Measurements from ENCODE around the gene TIMP3.

DNA sequence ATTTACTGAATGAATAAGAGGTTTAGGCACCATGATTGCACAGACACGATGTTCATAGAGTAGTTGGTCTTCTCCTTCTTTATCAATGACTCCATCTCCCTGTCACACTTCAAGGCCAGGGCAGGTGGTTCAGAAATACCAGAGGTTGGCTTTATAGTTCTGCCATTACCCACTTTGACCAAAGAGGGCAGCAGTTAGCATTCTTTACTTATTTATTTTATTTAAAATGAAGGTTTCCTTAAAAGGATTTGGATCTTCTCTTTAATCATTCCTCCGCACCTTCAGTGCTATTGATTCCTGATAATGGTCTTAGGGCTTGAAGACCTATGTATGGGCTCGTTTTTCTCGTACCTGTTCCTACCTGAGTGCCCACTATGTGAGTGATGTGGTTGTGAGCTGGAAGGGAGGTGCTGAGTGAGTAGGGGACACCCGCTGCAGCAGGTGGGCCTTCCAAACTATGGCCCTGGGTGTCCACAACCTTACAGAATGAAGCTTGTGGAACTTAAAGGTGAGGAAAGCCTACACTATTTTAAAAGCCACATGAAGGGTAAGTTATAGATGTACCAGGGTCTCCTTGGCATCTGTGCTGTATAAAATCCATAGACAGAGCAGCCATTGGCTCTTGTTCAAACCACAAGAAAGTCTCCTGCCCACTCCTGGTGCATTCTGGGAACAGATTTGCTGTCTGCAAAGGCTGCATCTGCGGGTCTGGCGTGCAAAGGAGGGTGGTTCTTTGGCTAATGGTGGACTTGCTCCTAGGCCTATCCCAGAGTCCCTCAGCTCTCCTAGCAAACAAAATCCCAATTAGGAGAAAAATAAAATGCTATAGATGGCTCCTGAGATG, 35.0 kb downstream of the TIMP3 start:
- TF ChIP-seq POLR2A (IDR thresholded peaks at IDR 0.05): no peak
- TF ChIP-seq, protein P1, sequence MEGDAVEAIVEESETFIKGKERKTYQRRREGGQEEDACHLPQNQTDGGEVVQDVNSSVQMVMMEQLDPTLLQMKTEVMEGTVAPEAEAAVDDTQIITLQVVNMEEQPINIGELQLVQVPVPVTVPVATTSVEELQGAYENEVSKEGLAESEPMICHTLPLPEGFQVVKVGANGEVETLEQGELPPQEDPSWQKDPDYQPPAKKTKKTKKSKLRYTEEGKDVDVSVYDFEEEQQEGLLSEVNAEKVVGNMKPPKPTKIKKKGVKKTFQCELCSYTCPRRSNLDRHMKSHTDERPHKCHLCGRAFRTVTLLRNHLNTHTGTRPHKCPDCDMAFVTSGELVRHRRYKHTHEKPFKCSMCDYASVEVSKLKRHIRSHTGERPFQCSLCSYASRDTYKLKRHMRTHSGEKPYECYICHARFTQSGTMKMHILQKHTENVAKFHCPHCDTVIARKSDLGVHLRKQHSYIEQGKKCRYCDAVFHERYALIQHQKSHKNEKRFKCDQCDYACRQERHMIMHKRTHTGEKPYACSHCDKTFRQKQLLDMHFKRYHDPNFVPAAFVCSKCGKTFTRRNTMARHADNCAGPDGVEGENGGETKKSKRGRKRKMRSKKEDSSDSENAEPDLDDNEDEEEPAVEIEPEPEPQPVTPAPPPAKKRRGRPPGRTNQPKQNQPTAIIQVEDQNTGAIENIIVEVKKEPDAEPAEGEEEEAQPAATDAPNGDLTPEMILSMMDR (IDR thresholded peaks at IDR 0.05): no peak

Data from lower leg skin (tissue), 3 donors.